Ascending aorta (tissue), 2 donors: Measurements from ENCODE around the gene RAB1B. TPM values are rescaled to one million over a fixed set of nuclear protein-coding genes. Genes with fewer than 3 reads are reported as not detected.

Experiments
- DNase-seq, 2 donors: peaks; one replicate each; pipeline ENCODE4 v3.0.0-alpha.2; 2019; ENCODE audit warnings: low spot score in 2 of 2
- H3K27ac ChIP-seq, 2 donors: fragments of 200-600 bp; sonication (generic); one replicate each; pipeline ENCODE4 v1.5.1; 2016 to 2017; ENCODE audit warnings: mild to moderate bottlenecking in 1 of 2
- H3K27me3 ChIP-seq: fragments of 200-600 bp; sonication (generic); one replicate; pipeline ENCODE4 v1.5.1; 2017
- H3K36me3 ChIP-seq, 2 donors: fragments of 200-600 bp; sonication (generic); one replicate each; pipeline ENCODE4 v1.5.1; 2016
- H3K4me1 ChIP-seq, 2 donors: fragments of 200-600 bp; sonication (generic); one replicate each; pipeline ENCODE4 v1.5.1; 2016 to 2017; ENCODE audit warnings: mild to moderate bottlenecking in 1 of 2
- H3K4me3 ChIP-seq, 2 donors: fragments of 200-600 bp; sonication (generic); one replicate each; pipeline ENCODE4 v1.5.1; 2016 to 2017; ENCODE audit warnings: mild to moderate bottlenecking in 1 of 2
- H3K9me3 ChIP-seq, 2 donors: fragments of 200-600 bp; sonication (generic); one replicate each; pipeline ENCODE4 v1.5.1; 2016
- intact Hi-C: fragments of 100-400 bp; cut with DNase I; formaldehyde crosslinking; loops from one replicate; pipeline ENCODE4 v1.15.1; 2023
- total RNA-seq: library from RNA; depleted of rRNA; stranded (reverse); fragments of >200 nt; gene quantifications from one replicate; pipeline ENCODE4 v1.1.0, GENCODE V29; 2016
- TF ChIP-seq, protein P1 (sequence below), 3 experiments: fragments of 200-600 bp in 2 of 3; fragments of 450-650 bp in 1 of 3; sonication (generic) in 2 of 3; IDR thresholded peaks; one replicate each; pipeline ENCODE4 v1.5.1; 2016 to 2019; ENCODE audit warnings: antibody characterized with exemption in 3 of 3, mild to moderate bottlenecking in 1 of 3, moderate library complexity in 1 of 3

RAB1B gene
- total RNA-seq, 1 donor from 2014 or later: 171 TPM

DNA sequence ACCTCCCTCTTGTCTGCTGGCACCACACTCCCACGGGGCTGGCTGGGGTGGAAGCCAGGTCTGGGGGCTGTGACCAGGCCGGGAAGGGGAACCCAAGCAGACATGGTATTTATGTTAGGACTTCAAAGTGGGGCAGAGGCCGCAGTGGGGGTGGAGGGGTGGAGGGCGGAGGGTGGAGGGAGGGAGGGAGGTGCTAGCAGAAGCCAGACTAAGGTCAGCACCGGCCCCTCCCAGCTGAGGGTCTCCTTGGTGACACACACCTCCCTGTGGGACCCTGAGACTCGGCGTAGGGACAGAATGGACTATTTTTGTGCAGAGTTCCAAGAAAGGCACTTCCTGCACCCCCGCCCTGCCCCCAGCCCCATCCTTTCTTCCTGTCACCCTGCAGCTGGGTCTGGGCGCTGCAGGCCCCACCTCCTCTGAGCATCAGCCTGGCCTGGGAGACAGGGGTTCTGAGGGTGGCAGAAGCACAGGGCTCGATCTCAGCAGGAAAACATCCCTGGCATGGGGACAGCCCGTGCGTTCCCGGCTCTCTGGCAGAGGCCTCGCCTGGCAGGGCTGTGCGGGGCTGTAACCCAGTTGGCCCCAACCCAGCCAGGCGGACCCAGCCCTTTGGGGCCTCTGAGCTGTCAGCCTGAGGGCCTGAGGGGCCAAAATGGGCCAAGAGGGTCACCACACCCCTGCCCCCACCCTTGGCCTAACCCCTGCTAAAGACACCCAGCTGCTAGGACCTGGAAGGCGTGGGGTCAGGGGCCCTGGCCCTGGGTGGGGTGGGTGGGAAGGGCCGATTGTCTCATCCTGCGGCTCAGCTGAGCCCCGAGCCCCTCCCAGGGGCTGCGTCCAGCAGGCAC lies 58.0 kb downstream of the RAB1B start:
- Histone ChIP-seq H3K9me3 (no peaks in the 10 kb centered on the region), H3K27ac (peak overlapping the region; percentile 51 to 54), H3K36me3 (no peaks in the 10 kb centered on the region), H3K4me1 (peaks cover 3 to 16% of the 10 kb centered on the region in 2 donors), H3K27me3 (no peaks in the 10 kb centered on the region), H3K4me3 (no peak overlapping the region)
- DNase-seq: no peak
- TF ChIP-seq, protein P1, sequence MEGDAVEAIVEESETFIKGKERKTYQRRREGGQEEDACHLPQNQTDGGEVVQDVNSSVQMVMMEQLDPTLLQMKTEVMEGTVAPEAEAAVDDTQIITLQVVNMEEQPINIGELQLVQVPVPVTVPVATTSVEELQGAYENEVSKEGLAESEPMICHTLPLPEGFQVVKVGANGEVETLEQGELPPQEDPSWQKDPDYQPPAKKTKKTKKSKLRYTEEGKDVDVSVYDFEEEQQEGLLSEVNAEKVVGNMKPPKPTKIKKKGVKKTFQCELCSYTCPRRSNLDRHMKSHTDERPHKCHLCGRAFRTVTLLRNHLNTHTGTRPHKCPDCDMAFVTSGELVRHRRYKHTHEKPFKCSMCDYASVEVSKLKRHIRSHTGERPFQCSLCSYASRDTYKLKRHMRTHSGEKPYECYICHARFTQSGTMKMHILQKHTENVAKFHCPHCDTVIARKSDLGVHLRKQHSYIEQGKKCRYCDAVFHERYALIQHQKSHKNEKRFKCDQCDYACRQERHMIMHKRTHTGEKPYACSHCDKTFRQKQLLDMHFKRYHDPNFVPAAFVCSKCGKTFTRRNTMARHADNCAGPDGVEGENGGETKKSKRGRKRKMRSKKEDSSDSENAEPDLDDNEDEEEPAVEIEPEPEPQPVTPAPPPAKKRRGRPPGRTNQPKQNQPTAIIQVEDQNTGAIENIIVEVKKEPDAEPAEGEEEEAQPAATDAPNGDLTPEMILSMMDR (IDR thresholded peaks at IDR 0.05): no peak
- intact Hi-C loops: no loop called here

Other genes with a start within 250 kb of the RAB1B start
- gene CATSPER1, start 242.2 kb upstream of the RAB1B start, total RNA-seq: not detected
- gene GAL3ST3, start 219.5 kb upstream of the RAB1B start, total RNA-seq: not detected
- 128 TPM for gene SF3B2, start 216.3 kb upstream of the RAB1B start, total RNA-seq
- gene PACS1, start 198.4 kb upstream of the RAB1B start, total RNA-seq: 138 TPM
- 29.9 TPM for gene KLC2, start 10.9 kb upstream of the RAB1B start, total RNA-seq
- not detected for gene CNIH2, start 9.5 kb downstream of the RAB1B start, total RNA-seq
- 161 TPM for gene YIF1A, start 20.5 kb downstream of the RAB1B start, total RNA-seq
- 3.6 TPM for gene TMEM151A, start 23.3 kb downstream of the RAB1B start, total RNA-seq
- gene CD248, start 48.4 kb downstream of the RAB1B start, total RNA-seq: 193 TPM
- gene RIN1, start 67.8 kb downstream of the RAB1B start, total RNA-seq: 28.5 TPM
- 24.8 TPM for gene BRMS1, start 76.5 kb downstream of the RAB1B start, total RNA-seq
- 64.2 TPM for gene B4GAT1, start 79.0 kb downstream of the RAB1B start, total RNA-seq
- gene SLC29A2, start 103.1 kb downstream of the RAB1B start, total RNA-seq: not detected
- 5.0 TPM for gene NPAS4, start 152.4 kb downstream of the RAB1B start, total RNA-seq
- 96.2 TPM for gene MRPL11, start 170.2 kb downstream of the RAB1B start, total RNA-seq
- 13.2 TPM for gene PELI3, start 198.3 kb downstream of the RAB1B start, total RNA-seq
- gene DPP3, start 211.8 kb downstream of the RAB1B start, total RNA-seq: 14.8 TPM
- 39.6 TPM for gene BBS1, start 242.0 kb downstream of the RAB1B start, total RNA-seq